K562 (cell line): ENCODE data around the gene DPH6. TPM values are rescaled to one million over a fixed set of nuclear protein-coding genes. Genes with fewer than 3 reads are reported as not detected.
A peak's percentile ranks its signal among the peaks of the same experiment; 100 is the strongest.

Source experiments
- ARNT ChIP-seq, 2 experiments: fragments of 450-650 bp; IDR thresholded peaks; 2 replicates each; pipeline ENCODE4 v1.6.1; 2016; ENCODE audit warnings: mild to moderate bottlenecking in 1 of 2
- BRD4 ChIP-seq: fragments of 200-600 bp; sonication (generic); IDR thresholded peaks from 2 replicates; pipeline ENCODE4 v1.6.1; 2017; ENCODE audit warnings: inconsistent platforms
- BRD9 ChIP-seq: fragments of 450-650 bp; IDR thresholded peaks from 2 replicates; pipeline ENCODE4 v1.6.1; 2018; ENCODE audit warnings: low read depth; ENCODE audit not compliant: partially characterized antibody
- CUX1 ChIP-seq: fragments of 200-800 bp; sonication (Bioruptor generic); IDR thresholded peaks from 2 replicates; pipeline ENCODE4 v1.6.1; 2016; ENCODE audit warnings: missing genetic modification characterization, missing compliant biosample characterization
- DACH1 ChIP-seq: fragments of 450-650 bp; IDR thresholded peaks from 2 replicates; pipeline ENCODE4 v1.6.1; 2018; ENCODE audit not compliant: partially characterized antibody
- FOXP4 ChIP-seq: sonication (generic); formaldehyde crosslinking; IDR thresholded peaks from 2 replicates; pipeline ENCODE4 v1.8.0; 2022; ENCODE audit warnings: mild to moderate bottlenecking, missing genetic modification reagents, borderline replicate concordance
- NFRKB ChIP-seq: fragments of 450-650 bp; IDR thresholded peaks from 2 replicates; pipeline ENCODE4 v1.6.1; 2016; ENCODE audit warnings: low read depth
- PRDM10 ChIP-seq: fragments of 450-650 bp; IDR thresholded peaks from 2 replicates; pipeline ENCODE4 v1.6.1; 2018; ENCODE audit not compliant: partially characterized antibody
- RBBP5 ChIP-seq: fragments of 200-600 bp; sonication (generic); IDR thresholded peaks from 2 replicates; pipeline ENCODE4 v1.6.1; 2012; ENCODE audit warnings: borderline replicate concordance, mild to moderate bottlenecking, low read length, control low read depth, inconsistent platforms; ENCODE audit not compliant: insufficient read depth, poor library complexity, severe bottlenecking
- USF2 ChIP-seq: sonication (generic); formaldehyde crosslinking; IDR thresholded peaks from 2 replicates; pipeline ENCODE4 v1.5.0; 2020; ENCODE audit warnings: missing genetic modification reagents
- ZNF395 ChIP-seq: fragments of 200-800 bp; sonication (Bioruptor generic); IDR thresholded peaks from 2 replicates; pipeline ENCODE4 v1.6.1; 2017; ENCODE audit warnings: missing genetic modification characterization, missing compliant biosample characterization
- polyA plus RNA-seq, 8 experiments: library from polyadenylated mRNA; depleted of rRNA in 4 of 8; stranded (reverse) in 5 of 8; unstranded in 3 of 8; fragments of >200 nt; fragmentation: Nextera tagmentation in 2 of 8; fragmentation: Illumina TruSeq in 1 of 8; extraction: Ambion mirVana in 2 of 8; extraction: Trizol in 1 of 8; gene quantifications; 2 replicates each; pipeline versions ENCODE4 v1.2.1 to v1.2.3, GENCODE V29; 2011 to 2014; ENCODE audit warnings: inconsistent platforms in 1 of 8, missing spikeins in 1 of 8
- total RNA-seq, 7 experiments: library from RNA; depleted of rRNA in 6 of 7; stranded (reverse); fragments of >200 nt in 6 of 7; fragmentation: Illumina TruSeq in 2 of 7; extraction: Trizol in 2 of 7; gene quantifications; 2 replicates each; pipeline versions ENCODE4 v1.2.1 to v1.2.3, GENCODE V29; 2011 to 2021; ENCODE audit warnings: low replicate concordance in 1 of 7

The DPH6 gene
- total and polyA plus RNA-seq, 9 of the 15 experiments (the other 6 are each of a cell fraction or from before 2014, with no cell fraction given) = 10.1 to 69.1 (median 18.8) TPM

- TF ChIP-seq CUX1 (CRISPR knock-in tag) (no peak), ARNT (IDR thresholded peaks at IDR 0.05) (0 out of 4 replicates have a peak, but pooled peaks of 1 of the 2 experiments have one; percentile 27), RBBP5 (no peak), BRD4 (0 out of 2 replicates have a peak, but pooled peaks have one; percentile 15), FOXP4 (CRISPR knock-in tag) (no peak), USF2 (CRISPR knock-in tag) (no peak), BRD9 (peak; percentile 64), PRDM10 (peak; percentile 84), DACH1 (peak; percentile 76), NFRKB (peak; percentile 89), ZNF395 (CRISPR knock-in tag) (0 out of 2 replicates have a peak, but pooled peaks have one; percentile 38)
Observed at GRCh38 chr15:35545316-35545823, 595 bp downstream of the DPH6 start (continued).
